NAMALWA (cell line): ENCODE results near the gene CAPZA1.
A peak's percentile ranks its signal among the peaks of the same experiment; 100 is the strongest.

Experiments
- DNase-seq: peaks from one replicate; pipeline ENCODE4 v3.0.0-alpha.2; 2015; ENCODE audit warnings: low spot score

CAPZA1 gene

DNA sequence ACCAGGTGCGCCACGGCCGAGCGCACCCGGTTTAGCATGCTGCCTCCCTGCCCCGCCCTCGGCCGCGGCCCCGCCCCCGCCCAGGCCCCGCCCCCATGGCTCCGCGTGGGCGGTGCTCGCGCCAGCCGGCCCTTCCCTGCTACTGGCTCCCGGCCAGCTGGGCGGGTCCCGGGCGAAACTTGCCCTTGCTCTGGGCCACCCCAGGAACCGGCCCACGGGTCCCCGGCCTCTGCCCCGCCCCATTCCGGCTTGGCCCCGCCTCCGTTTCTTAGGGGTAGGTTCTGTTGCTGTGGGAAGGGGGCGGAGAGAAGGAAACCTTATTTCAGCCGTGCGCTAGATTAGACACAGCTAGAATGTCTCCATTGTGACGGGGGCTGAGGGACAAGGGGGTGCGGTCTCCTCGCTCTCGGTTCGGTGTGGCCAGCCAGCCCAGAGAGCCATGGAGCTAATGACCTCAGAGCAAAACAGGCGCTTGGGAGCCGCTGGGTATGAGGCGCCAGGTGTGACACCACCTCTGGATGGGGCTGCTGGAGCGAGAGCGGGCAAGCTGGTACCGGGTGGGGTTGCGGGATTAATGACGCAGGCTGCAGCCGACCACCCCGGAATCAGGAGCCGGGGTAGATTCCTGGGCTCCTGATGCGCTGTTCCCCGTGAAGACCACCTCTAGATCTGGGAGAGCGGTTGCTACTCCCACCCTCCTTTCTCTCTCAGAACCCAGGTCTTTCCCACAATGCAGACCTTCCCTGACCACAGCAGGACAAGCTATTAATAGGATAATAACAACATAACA is 95.8 kb downstream of the CAPZA1 start, which contains the start of gene PPM1J:
PPM1J (minus strand) TSS at position 69 of the 790 bp plus-strand sequence; CDS start at position 38, 31 bp downstream.
- DNase-seq: peak; percentile 98

- peak; percentile 87 for DNase-seq
Measured at GRCh38 chr1:112716133-112716720, 96.6 kb downstream of the CAPZA1 start.

GRCh38 chr1:112717263-112717873 is 97.7 kb downstream of the CAPZA1 start:
- no peak for DNase-seq

- DNase-seq: peak; percentile 79
Measured at GRCh38 chr1:112718691-112719418, 99.2 kb downstream of the CAPZA1 start.

DNA sequence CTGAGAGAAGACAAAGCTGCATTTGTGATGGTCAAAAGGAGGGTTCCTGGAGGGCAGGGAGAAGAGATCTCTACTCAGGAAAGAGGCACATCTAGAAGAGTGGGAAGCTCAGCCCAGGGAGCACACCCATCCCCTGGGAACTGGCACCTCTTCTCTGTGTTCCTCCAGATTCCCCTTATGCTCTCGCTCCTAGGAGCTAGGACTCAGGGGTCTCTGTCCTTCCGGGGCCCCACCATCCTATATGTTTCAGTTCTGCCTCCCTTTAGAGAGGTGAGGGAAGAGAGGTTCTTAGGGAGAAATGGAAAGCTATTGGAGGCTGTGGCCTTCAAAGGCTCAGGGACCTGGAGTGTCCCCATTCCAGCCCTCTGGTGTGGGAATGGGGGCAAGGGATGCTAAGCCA is 100.1 kb downstream of the CAPZA1 start:
- DNase-seq: no peak

- no peak for DNase-seq
Measured at GRCh38 chr1:112720800-112721199, 101.2 kb downstream of the CAPZA1 start.
